Chondrocyte (in vitro differentiated cells): ENCODE data around the gene COMMD3. TPM values are rescaled to one million over a fixed set of nuclear protein-coding genes. Genes with fewer than 3 reads are reported as not detected.

Source experiments
- DNase-seq: peaks from one replicate; pipeline ENCODE4 v3.0.0; 2021; ENCODE audit warnings: mixed read lengths, low spot score
- H3K27ac Mint-ChIP-seq: one replicate; pipeline ENCODE4 v1.8.0; 2021; ENCODE audit warnings: mild to moderate bottlenecking, moderate library complexity, mixed read lengths; ENCODE audit not compliant: unreplicated experiment
- H3K27me3 Mint-ChIP-seq: 2 replicates; pipeline ENCODE4 v1.8.0; 2021; ENCODE audit warnings: low read depth, mixed read lengths
- H3K36me3 Mint-ChIP-seq: 2 replicates; pipeline ENCODE4 v1.8.0; 2021; ENCODE audit warnings: low read depth, mixed read lengths
- H3K4me1 Mint-ChIP-seq: 2 replicates; pipeline ENCODE4 v1.8.0; 2021; ENCODE audit warnings: low read depth, mild to moderate bottlenecking, mixed read lengths
- H3K4me3 Mint-ChIP-seq: one replicate; pipeline ENCODE4 v1.8.0; 2021; ENCODE audit warnings: mild to moderate bottlenecking, moderate library complexity, mixed read lengths; ENCODE audit not compliant: unreplicated experiment
- H3K9me3 Mint-ChIP-seq: 2 replicates; pipeline ENCODE4 v1.8.0; 2021; ENCODE audit warnings: low read depth, mixed read lengths
- total RNA-seq: library from RNA; stranded (reverse); gene quantifications from 3 replicates; pipeline ENCODE4 v1.2.1, GENCODE V29; 2021
- TF ChIP-seq, protein P1 (sequence below): fragments of 200-600 bp; sonication (generic); IDR thresholded peaks from 2 replicates; pipeline ENCODE4 v1.5.0; 2021; ENCODE audit warnings: antibody characterized with exemption, mild to moderate bottlenecking, moderate library complexity

Gene COMMD3
- total RNA-seq, 1 donor from 2014 or later: 51.4 TPM

DNA sequence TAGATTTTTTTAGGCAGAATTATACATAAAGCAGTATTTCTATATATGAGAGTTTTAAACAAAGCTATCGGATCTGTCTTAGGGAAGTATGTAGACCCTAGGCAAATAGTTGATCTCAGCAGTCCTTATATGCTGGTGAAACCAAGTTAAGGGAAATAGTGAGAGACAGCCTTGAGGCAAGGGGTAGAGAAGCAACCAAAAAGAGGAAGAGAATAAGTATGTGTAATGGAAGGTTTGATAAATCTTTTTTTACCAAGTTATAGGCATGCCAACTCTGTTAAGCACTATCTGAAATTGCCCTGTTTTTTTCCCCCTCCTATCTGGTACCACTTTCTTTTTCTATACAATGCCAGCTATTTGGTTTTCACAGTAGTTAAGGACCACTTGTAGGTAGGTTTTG is 49.0 kb downstream of the COMMD3 start:
- TF ChIP-seq, protein P1, sequence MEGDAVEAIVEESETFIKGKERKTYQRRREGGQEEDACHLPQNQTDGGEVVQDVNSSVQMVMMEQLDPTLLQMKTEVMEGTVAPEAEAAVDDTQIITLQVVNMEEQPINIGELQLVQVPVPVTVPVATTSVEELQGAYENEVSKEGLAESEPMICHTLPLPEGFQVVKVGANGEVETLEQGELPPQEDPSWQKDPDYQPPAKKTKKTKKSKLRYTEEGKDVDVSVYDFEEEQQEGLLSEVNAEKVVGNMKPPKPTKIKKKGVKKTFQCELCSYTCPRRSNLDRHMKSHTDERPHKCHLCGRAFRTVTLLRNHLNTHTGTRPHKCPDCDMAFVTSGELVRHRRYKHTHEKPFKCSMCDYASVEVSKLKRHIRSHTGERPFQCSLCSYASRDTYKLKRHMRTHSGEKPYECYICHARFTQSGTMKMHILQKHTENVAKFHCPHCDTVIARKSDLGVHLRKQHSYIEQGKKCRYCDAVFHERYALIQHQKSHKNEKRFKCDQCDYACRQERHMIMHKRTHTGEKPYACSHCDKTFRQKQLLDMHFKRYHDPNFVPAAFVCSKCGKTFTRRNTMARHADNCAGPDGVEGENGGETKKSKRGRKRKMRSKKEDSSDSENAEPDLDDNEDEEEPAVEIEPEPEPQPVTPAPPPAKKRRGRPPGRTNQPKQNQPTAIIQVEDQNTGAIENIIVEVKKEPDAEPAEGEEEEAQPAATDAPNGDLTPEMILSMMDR: no peak
- H3K27me3 Mint-ChIP-seq: no peaks in the 10 kb centered on the region
- no peak for DNase-seq

DNA sequence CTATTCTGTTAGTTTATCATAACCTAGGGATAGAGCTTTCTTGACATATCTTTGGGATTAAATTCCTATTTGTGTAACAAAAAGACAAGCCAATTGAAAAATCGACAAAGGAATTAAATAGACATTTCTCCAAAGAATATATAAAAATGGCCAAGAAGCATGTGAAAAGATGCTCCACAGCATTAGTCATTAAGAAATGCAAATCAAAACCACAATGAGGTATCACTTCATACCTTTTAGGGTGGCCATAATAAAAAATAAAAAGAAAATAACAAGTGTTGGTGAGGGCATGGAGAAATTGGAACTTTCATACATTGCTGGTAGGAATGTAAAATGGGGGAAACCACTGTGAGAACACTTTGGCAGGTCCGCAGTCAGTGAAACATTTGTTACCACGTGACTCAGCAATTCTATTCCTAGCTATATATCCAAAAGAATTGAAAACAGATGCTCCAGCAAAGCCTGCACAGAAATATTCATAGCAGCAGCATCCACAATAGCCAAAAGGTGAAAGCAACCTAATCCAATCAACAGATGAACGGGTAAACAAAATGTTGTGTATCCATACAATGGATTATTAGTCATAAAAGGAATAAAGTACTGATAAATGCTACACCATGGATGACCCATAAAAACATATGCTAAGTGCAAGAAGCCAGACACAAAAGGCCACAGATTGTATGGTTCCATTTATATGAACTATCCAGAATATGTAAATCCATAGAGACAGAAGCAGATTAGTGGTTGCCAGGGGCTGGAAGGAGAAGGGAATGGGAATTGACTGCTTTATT is 49.7 kb downstream of the COMMD3 start:
- Mint-ChIP-seq H3K36me3 (no peaks in the 10 kb centered on the region), H3K9me3 (no peaks in the 10 kb centered on the region), H3K27me3 (no peaks in the 10 kb centered on the region), H3K4me1 (no peaks in the 10 kb centered on the region), H3K4me3 (no peak overlapping the region), H3K27ac (no peak overlapping the region)
- no peak for DNase-seq
- TF ChIP-seq, protein P1: no peak

More for the DNA sequence above, 49.0 kb downstream of the COMMD3 start:
- Mint-ChIP-seq H3K4me3 (no peak overlapping the region), H3K36me3 (no peaks in the 10 kb centered on the region), H3K27ac (no peak overlapping the region), H3K9me3 (no peaks in the 10 kb centered on the region), H3K4me1 (no peaks in the 10 kb centered on the region)

DNA sequence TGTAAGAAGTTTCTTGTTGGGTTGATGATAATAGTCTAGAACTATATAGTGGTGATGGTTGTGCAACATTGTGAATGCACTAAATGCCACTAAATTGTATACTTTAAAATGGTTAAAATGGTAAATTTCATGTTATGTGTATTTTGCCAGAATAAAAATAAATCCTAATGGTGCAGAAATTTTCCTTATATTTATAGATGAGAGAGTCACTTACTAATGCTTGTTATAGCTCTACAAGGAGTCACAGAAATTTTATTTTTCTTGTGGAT is 50.2 kb downstream of the COMMD3 start:
- Mint-ChIP-seq H3K27ac (no peak overlapping the region), H3K4me1 (no peaks in the 10 kb centered on the region), H3K9me3 (no peaks in the 10 kb centered on the region), H3K36me3 (no peaks in the 10 kb centered on the region), H3K4me3 (no peak overlapping the region), H3K27me3 (no peaks in the 10 kb centered on the region)
- TF ChIP-seq, protein P1: no peak
- DNase-seq: no peak

DNA sequence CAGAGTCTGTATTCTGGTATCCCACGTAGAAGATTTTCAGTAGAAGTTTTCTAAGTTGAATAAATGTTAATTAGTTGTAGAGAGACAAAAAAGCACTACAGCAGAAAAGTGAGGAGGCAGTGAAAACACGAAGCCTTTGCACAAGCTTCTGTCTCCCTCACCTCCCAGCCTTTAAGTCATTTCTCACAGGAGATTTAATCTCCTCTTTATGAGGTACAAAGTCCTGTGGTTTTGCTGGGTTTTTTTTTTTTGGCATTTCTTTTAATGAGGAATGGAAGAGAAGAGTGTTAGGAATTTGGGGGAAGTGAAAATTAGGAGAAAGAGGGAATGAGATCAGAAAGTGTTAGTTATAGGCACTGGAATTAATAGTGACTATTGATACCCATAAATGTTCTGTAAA is 50.6 kb downstream of the COMMD3 start:
- H3K27ac Mint-ChIP-seq: no peak overlapping the region
- DNase-seq: no peak
- H3K4me3 Mint-ChIP-seq: no peak overlapping the region
- H3K4me1 Mint-ChIP-seq: no peaks in the 10 kb centered on the region
- TF ChIP-seq, protein P1: no peak
- no peaks in the 10 kb centered on the region for H3K27me3 Mint-ChIP-seq
- H3K9me3 Mint-ChIP-seq: no peaks in the 10 kb centered on the region
- no peaks in the 10 kb centered on the region for H3K36me3 Mint-ChIP-seq

DNA sequence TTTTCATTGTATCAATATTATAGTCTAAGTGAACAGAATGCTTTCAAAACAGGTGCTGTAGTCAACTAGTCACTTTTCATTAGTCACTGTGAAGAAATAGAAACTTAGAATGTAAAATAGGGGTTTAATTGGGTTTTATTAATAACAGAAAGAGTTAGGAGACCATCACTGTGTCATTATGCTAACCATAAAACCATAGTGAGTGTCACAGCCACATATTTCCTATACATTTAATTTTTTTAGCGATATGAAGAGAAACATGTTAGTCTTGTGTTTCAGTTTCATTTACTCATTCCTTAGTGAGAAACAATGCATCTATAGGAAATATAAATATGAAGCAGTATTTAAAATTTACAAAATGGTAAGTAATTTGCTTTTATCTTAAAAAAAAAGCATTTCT is 51.3 kb downstream of the COMMD3 start:
- H3K4me1 Mint-ChIP-seq: no peaks in the 10 kb centered on the region
- H3K27me3 Mint-ChIP-seq: no peaks in the 10 kb centered on the region
- no peak overlapping the region for H3K27ac Mint-ChIP-seq
- H3K4me3 Mint-ChIP-seq: no peak overlapping the region
- H3K36me3 Mint-ChIP-seq: no peaks in the 10 kb centered on the region
- TF ChIP-seq, protein P1: no peak
- H3K9me3 Mint-ChIP-seq: no peaks in the 10 kb centered on the region
- no peak for DNase-seq
